ENCODE results near the gene MLXIP.
A peak's percentile ranks its signal among the peaks of the same experiment; 100 is the strongest.

MLXIP gene

DNA sequence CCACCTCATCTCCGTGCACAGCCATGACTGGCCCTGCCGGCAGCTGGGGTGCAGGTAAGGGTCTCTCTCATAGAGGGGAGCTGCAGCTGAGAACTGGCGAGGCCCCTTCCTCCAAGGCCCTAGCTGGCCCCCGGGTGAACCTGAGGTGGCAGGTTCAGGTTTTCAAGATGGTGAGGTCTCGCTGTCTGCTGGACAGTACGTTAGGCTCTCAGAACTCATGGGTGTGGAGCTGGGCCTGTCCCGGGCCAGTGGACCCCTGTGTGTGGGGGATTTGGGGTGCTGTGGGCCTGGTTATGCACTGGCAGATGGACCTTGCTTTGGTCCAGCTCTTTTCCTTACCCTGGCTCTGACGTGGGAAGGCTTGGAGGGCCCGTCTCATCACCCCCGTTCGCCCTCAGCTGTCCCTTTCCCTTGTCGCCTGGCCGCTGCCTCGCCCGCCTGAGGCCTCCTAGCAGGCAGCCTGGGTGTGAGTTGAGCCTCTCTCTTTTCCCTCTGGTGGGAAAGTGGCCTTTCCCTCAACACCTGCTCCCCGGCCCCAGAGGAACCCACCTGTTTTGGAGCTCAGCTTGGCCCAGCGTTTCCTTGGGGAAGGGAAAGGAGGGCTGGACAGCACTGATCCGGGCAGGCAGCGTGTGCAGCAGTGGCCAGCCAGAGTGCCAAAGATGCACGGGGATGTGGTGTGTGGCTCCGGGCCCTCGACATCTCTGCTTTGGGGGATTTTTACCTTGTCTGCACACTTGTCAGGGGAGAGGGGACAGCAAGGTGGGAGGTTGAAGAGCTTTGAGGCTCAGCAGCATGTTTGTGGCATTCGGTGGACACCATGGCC lies 67.2 kb downstream of the MLXIP start:
- no peaks in the 10 kb centered on the region for H3K27me3 Mint-ChIP-seq
- H3K9me3 Mint-ChIP-seq = no peaks in the 10 kb centered on the region
- peaks cover 5% of the 10 kb centered on the region for H3K4me1 Mint-ChIP-seq
- no peak for ATAC-seq (replicated peaks; ENCODE audit: extremely low read depth, poor library complexity, severe bottlenecking)
- H3K27ac Mint-ChIP-seq (ENCODE audit: low read depth) = no peak overlapping the region
- no peak for DNase-seq (ENCODE audit: low spot score in 2 of 2)
- H3K4me3 Mint-ChIP-seq = no peak overlapping the region
- peaks cover 2% of the 10 kb centered on the region for H3K36me3 Mint-ChIP-seq (ENCODE audit: insufficient read depth)

DNA sequence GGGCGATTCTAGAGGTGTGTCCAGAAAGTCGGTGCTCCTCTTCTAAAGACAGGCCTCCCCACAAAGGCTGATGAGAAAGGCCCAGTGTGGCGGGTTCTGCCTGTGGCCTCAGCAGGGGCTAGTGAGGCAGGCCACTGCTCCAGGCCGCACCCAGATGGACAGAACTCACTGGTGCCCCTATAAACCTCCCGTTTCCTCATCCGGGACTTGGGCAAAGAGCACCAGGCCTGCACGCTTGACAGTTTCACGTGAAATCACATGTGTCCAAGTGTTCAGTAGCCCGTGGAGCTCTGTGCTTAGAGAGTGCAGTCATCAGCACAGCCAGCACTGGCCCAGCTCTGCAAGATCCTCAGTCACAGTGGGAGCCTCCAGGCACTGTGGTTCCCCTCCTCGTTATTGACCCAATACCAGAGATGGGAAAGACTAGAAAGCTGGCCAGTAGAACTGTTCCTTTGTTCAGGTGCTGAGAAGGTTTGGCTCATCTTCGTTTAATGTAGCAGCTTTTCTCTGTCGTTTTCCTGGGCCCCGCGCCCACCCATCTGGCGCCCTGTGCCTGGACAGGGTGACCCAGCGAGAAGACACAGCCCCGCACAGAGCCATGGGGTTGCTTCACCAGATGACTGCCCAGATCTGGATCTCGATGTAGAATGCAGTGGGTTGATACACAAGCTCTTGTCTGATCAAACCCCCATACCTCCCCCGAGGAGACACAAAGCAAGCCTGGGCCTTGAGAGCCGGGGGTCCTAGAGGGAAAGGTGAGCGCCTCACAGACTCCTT lies 69.1 kb downstream of the MLXIP start:
- Mint-ChIP-seq H3K27me3 (no peaks in the 10 kb centered on the region), H3K36me3 (ENCODE audit: insufficient read depth) (peaks cover 2% of the 10 kb centered on the region), H3K4me1 (peaks cover 5% of the 10 kb centered on the region), H3K4me3 (no peak overlapping the region), H3K27ac (ENCODE audit: low read depth) (no peak overlapping the region), H3K9me3 (no peaks in the 10 kb centered on the region)
- DNase-seq (ENCODE audit: low spot score in 2 of 2) (no peak), ATAC-seq (replicated peaks; ENCODE audit: extremely low read depth, poor library complexity, severe bottlenecking) (no peak)

DNA sequence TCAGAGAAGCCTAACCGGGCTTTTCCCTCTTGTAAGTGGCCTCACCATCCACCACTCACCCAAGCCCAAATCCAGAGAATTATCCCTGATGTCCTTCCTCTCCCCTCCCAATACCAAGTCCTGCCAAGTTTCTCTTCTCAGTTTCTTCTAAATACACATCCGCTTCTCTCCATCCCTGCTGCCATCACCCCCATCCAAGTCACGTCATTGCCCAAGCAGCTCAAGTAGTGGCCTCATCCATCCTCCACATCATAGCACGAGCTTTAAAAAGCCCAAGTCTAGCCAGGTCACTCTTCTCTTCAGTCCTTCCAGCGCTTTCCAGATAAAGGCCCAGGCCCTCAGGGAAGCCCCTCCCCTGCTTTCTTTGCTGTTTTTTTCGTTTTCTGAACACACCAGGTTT lies 70.1 kb downstream of the MLXIP start:
- no peak overlapping the region for H3K4me3 Mint-ChIP-seq
- peaks cover 2% of the 10 kb centered on the region for H3K36me3 Mint-ChIP-seq (ENCODE audit: insufficient read depth)
- no peaks in the 10 kb centered on the region for H3K27me3 Mint-ChIP-seq
- ATAC-seq (replicated peaks; ENCODE audit: extremely low read depth, poor library complexity, severe bottlenecking) = no peak
- H3K9me3 Mint-ChIP-seq = no peaks in the 10 kb centered on the region
- H3K4me1 Mint-ChIP-seq = peaks cover 5% of the 10 kb centered on the region
- H3K27ac Mint-ChIP-seq (ENCODE audit: low read depth) = no peak overlapping the region
- DNase-seq (ENCODE audit: low spot score in 2 of 2) = no peak

DNA sequence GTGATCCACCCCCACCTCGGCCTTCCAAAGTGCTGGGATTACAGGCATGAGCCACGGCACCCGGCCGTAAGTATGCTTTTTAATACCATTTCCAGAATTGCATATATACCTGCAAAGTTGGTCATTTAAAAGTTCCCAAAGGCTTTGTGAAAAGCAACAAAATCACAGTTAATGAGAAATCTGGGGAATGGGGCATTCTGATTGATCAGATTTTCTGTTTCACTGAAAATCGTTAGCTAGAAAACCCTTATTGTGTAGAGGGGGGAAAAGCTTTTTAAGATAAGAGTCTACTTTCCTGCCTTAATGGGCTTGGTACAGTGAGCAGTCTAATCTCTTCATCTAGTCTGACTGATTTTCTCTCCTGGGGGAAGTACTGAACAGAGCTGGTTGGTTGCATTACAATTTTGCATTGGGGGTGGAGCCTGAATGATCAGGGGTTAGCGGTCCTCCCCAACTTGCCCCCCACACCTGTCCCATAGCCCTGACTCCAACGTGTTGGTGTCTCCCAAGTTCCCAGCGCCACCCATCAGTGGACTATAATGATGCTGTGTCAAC lies 71.6 kb downstream of the MLXIP start:
- H3K4me3 Mint-ChIP-seq = no peak overlapping the region
- no peaks in the 10 kb centered on the region for H3K36me3 Mint-ChIP-seq (ENCODE audit: insufficient read depth)
- H3K4me1 Mint-ChIP-seq = peaks cover 5% of the 10 kb centered on the region
- DNase-seq (ENCODE audit: low spot score in 2 of 2) = no peak
- ATAC-seq (replicated peaks; ENCODE audit: extremely low read depth, poor library complexity, severe bottlenecking) = no peak
- no peak overlapping the region for H3K27ac Mint-ChIP-seq (ENCODE audit: low read depth)
- H3K27me3 Mint-ChIP-seq = no peaks in the 10 kb centered on the region
- H3K9me3 Mint-ChIP-seq = no peaks in the 10 kb centered on the region

DNA sequence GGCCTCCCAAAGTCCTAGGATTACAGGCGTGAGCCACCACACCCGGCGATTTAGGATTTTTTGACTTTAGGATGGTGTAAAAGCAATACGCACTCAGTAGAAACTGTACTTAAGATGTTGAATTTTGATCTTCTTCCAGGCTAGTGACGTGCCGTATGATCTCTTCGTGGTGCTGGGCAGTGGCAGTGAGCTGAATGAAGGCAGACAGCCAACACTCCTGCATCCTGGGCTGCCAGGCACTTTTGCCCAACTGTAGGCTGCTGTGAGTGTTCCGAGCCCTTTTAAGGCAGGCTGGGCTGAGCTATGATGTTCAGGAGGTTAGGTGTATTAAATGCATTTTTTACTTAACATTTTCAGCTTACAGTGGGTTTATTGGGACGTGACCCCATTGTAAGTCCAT lies 74.2 kb downstream of the MLXIP start:
- H3K4me1 Mint-ChIP-seq = peaks cover 5% of the 10 kb centered on the region
- ATAC-seq (replicated peaks; ENCODE audit: extremely low read depth, poor library complexity, severe bottlenecking) (no peak), DNase-seq (ENCODE audit: low spot score in 2 of 2) (no peak)
- H3K4me3 Mint-ChIP-seq = no peak overlapping the region
- no peak overlapping the region for H3K27ac Mint-ChIP-seq (ENCODE audit: low read depth)
- no peaks in the 10 kb centered on the region for H3K9me3 Mint-ChIP-seq
- H3K36me3 Mint-ChIP-seq (ENCODE audit: insufficient read depth) = peaks cover 2% of the 10 kb centered on the region
- H3K27me3 Mint-ChIP-seq = no peaks in the 10 kb centered on the region

DNA sequence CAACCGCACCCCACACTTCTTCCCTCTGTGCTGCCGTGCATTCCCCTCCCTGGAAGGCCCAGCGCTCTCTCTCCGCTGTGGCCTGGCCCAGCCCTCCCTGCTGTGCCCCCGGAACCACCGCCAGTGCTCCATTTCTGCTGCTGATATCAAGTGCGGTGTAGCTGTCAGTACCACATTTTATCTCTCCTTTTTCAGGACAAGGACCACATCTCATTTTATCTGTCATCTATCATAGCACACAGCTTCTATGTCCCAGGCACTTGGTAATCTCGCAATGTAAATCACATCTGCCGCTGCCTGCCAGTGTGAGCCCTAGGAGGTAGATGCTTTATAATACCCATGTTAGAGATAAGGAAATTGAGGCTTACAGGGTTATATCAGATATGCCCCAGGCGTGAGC lies 77.1 kb downstream of the MLXIP start:
- H3K36me3 Mint-ChIP-seq (ENCODE audit: insufficient read depth) = peaks cover 2% of the 10 kb centered on the region
- H3K27me3 Mint-ChIP-seq = no peaks in the 10 kb centered on the region
- DNase-seq (ENCODE audit: low spot score in 2 of 2) = no peak
- no peak overlapping the region for H3K4me3 Mint-ChIP-seq
- H3K9me3 Mint-ChIP-seq = no peaks in the 10 kb centered on the region
- no peak for ATAC-seq (replicated peaks; ENCODE audit: extremely low read depth, poor library complexity, severe bottlenecking)
- H3K27ac Mint-ChIP-seq (ENCODE audit: low read depth) = no peak overlapping the region
- peaks cover 3% of the 10 kb centered on the region for H3K4me1 Mint-ChIP-seq

DNA sequence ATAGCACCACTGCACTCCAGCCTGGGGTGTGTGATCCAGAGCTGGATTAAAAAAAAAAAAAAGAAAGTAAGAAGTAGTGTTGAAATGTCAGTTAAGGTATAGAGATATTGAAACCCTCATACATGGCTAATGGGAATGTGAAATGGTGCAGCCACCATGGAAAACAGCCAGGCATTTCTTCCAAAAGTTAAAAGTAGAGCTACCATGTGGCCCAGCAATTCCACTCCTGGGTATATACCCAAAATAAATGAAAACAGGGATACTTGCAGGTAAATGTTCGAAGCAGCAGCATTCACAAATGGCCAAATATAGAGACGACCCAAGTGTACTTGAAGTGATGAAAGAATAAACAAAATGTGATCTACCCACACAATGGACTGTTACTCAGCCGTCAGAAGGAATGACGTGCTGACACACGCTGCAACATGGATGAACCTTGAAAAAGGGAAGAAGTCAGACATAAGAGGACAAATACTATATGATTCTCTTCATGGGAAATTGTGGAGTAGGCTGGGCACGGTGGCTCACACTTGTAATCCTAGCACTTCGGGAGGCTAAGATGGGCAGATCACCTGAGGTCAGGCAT lies 80.2 kb downstream of the MLXIP start:
- DNase-seq (ENCODE audit: low spot score in 2 of 2) (no peak), ATAC-seq (replicated peaks; ENCODE audit: extremely low read depth, poor library complexity, severe bottlenecking) (no peak)
- H3K36me3 Mint-ChIP-seq (ENCODE audit: insufficient read depth) = peaks cover 2% of the 10 kb centered on the region
- no peak overlapping the region for H3K4me3 Mint-ChIP-seq
- no peaks in the 10 kb centered on the region for H3K27me3 Mint-ChIP-seq
- no peak overlapping the region for H3K27ac Mint-ChIP-seq (ENCODE audit: low read depth)
- H3K9me3 Mint-ChIP-seq = no peaks in the 10 kb centered on the region
- H3K4me1 Mint-ChIP-seq = peaks cover 25% of the 10 kb centered on the region

DNA sequence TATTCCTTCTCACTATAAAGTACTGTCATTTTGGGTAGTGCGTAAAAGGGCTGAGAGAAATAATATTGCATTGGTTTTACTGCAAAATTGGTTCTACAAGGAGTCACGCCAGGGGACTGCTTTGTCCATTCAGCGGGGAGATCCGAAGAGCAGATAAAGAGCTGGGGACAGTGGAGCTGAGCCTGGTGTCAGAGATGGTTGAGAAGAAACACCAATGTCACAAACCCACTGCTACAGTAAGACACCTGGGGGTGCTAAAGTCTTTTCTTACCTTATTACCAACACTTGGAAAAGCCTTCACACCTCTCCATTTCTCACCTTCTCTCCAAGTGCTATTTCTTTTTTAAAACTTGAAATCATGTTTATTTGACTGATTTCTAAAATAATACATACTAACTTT lies 81.3 kb downstream of the MLXIP start:
- DNase-seq (ENCODE audit: low spot score in 2 of 2) (no peak), ATAC-seq (replicated peaks; ENCODE audit: extremely low read depth, poor library complexity, severe bottlenecking) (no peak)
- Mint-ChIP-seq H3K36me3 (ENCODE audit: insufficient read depth) (peaks cover 2% of the 10 kb centered on the region), H3K9me3 (no peaks in the 10 kb centered on the region), H3K4me1 (peaks cover 26% of the 10 kb centered on the region), H3K4me3 (no peak overlapping the region), H3K27me3 (no peaks in the 10 kb centered on the region), H3K27ac (ENCODE audit: low read depth) (no peak overlapping the region)

DNA sequence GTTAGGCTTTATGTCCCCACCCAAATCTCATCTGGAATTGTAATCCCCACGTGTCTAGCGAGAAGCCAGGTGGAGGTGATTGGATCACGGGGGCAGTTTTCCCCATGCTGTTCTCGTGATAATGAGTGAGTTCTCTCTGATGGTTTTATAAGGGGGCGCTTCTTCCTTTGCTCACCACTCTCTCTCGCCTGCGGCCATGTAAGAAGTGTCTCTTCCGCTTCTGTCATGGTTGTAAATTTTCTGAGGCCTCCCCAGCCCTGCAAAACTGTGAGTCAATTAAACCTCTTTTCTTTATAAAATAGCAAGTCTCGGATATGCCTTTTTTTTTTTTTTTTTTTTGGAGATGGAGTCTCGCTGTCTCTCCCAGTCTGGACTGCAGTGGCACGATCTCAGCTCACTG lies 82.2 kb downstream of the MLXIP start:
- Mint-ChIP-seq H3K27ac (ENCODE audit: low read depth) (no peak overlapping the region), H3K27me3 (no peaks in the 10 kb centered on the region), H3K4me1 (peaks cover 32% of the 10 kb centered on the region), H3K9me3 (no peaks in the 10 kb centered on the region), H3K4me3 (no peak overlapping the region), H3K36me3 (ENCODE audit: insufficient read depth) (peaks cover 1% of the 10 kb centered on the region)
- ATAC-seq (replicated peaks; ENCODE audit: extremely low read depth, poor library complexity, severe bottlenecking) (no peak), DNase-seq (ENCODE audit: low spot score in 2 of 2) (no peak)

DNA sequence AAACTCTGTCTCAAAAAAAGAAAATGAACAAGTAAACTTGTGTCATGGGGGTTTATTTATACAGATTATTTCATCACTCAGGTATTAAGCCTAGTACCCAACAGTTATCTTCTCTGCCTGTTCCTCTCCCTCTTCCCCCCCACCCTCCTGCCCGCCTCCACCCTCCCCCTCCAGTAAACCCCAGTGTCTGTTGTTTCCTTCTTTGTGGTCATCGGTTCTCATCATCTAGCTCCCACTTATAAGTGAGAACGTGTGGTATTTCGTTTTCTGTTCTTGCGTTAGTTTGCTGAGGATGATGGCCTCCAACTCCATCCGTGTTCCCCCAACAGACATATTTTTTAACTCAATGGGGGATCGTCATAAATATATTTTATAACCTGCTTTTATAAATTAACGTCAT lies 83.1 kb downstream of the MLXIP start:
- H3K4me3 Mint-ChIP-seq = peak overlapping the region; percentile 54
- DNase-seq (ENCODE audit: low spot score in 2 of 2) (peak in 1 of 2 donors; percentile 28), ATAC-seq (replicated peaks; ENCODE audit: extremely low read depth, poor library complexity, severe bottlenecking) (peak; percentile 76)
- no peaks in the 10 kb centered on the region for H3K9me3 Mint-ChIP-seq
- no peaks in the 10 kb centered on the region for H3K27me3 Mint-ChIP-seq
- H3K36me3 Mint-ChIP-seq (ENCODE audit: insufficient read depth) = no peaks in the 10 kb centered on the region
- peaks cover 36% of the 10 kb centered on the region for H3K4me1 Mint-ChIP-seq
- H3K27ac Mint-ChIP-seq (ENCODE audit: low read depth) = peak overlapping the region; percentile 91

DNA sequence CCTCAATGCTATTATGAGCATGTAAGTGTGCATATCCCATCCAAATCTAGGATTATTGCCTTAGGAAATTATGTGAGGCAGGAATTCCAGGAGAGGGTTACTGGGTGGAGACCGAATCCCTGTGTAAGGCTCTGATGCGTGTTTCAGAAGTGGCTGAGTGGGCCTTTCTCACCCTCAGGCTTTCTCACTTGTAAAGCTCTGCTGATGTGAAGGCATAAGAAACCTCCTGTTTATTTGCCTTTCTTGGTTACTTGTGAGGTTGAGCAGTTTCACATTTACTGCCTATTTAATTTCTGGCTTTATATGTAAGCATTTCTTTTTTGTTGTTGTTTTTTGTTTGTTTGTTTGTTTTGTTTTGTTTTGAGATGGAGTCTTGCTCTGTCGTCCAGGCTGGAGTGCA lies 84.4 kb downstream of the MLXIP start:
- no peak for ATAC-seq (replicated peaks; ENCODE audit: extremely low read depth, poor library complexity, severe bottlenecking)

DNA sequence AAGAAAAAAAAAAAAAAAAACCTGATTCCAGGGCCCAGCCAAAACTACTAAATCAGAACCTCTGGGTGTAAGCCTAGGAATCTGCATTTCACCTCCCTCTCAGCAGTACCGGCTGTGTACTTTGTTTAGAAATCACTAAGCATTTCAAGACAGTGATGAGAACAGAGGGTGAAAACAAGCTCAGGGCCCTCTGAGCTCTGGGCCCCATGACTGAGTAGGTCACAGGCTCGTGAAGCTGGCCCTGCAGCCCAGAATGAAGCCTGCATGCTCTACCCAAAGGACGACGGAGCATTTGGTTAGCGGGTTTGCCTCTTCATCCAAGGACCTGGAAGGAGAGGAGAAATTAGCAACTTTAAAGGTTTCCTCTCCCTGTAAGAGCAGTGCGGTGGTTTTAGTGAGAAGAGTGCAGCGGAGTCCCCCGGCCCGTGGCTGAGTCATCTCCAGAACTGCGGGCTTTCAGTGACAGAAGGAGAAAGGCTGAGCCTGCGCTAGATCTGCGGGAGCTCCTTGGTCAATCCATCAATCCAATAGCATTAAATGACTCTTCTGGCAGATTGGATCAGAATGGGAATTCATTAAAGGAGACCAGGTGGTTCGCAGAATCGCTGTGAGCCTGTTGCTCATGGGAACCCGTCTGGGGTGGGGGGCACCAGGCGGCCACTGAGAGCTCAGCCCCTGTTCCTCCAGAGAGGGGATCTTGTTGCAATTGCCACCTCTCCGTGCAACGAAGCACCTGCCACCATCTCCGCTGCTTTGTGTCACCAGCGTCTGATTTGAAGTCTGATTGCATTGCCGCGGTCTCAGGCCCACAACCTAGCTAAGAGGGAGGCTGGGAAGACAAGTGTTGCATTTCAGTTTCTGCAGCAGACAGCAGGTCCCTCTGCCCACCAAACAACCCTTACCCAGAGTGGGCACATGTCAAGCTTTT lies 88.1 kb downstream of the MLXIP start:
- Mint-ChIP-seq H3K9me3 (no peaks in the 10 kb centered on the region), H3K36me3 (ENCODE audit: insufficient read depth) (peaks cover 2% of the 10 kb centered on the region), H3K27me3 (no peaks in the 10 kb centered on the region), H3K4me3 (peak overlapping the region; percentile 69), H3K4me1 (peaks cover 37% of the 10 kb centered on the region), H3K27ac (ENCODE audit: low read depth) (peak overlapping the region; percentile 67)
- ATAC-seq (replicated peaks; ENCODE audit: extremely low read depth, poor library complexity, severe bottlenecking) (peak; percentile 78), DNase-seq (ENCODE audit: low spot score in 2 of 2) (peak in 1 of 2 donors; percentile 23)

More for the DNA sequence above, 84.4 kb downstream of the MLXIP start:
- Mint-ChIP-seq H3K27ac (ENCODE audit: low read depth) (peak overlapping the region; percentile 91), H3K4me1 (peaks cover 43% of the 10 kb centered on the region), H3K4me3 (peak overlapping the region; percentile 54), H3K27me3 (no peaks in the 10 kb centered on the region), H3K9me3 (no peaks in the 10 kb centered on the region), H3K36me3 (ENCODE audit: insufficient read depth) (no peaks in the 10 kb centered on the region)
- no peak for DNase-seq (ENCODE audit: low spot score in 2 of 2)

Data from central memory CD8-positive, alpha-beta T cell (primary cell).